ENCODE results near the gene FAM114A2.
"Not testable (repeated sequence)": the region's sequence is repeated elsewhere in the genome, so short reads cannot be mapped to it uniquely, and the experiment has no call there.

The FAM114A2 gene

GRCh38 chr5:154038707-154039457, at the start of gene FAM114A2, which contains the start of gene MFAP3:
Gene FAM114A2, minus strand, starts transcription at chr5:154038910. Its CDS starts 3,957 bp downstream, at chr5:154034953.
Gene MFAP3, plus strand, starts transcription at chr5:154038967. Its CDS starts 10,756 bp downstream, at chr5:154049723.
- DNase-seq (ENCODE audit: low spot score) = peak; percentile 90

GRCh38 chr5:154087260-154087659, 48.5 kb upstream of the FAM114A2 start:
- DNase-seq (ENCODE audit: low spot score) = peak; percentile 28

DNA sequence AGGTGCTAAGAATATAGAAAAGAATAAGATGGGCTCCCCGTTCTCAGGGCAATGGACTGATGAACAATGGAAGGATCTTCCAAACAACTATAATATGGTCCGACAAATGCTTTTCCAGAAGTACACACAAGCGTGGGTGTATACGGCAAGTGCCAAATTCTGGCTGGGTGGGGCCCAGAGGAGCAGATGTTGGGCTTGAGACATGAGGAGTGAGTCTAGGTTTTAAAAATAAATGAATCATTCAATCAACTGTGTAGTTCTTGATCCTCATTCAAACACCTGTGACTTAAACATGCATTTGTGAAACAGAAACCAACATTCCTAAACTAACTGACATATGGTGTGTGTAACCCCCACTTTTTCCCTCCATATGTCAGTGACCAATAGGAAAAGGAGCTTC, 47.9 kb upstream of the FAM114A2 start:
- DNase-seq (ENCODE audit: low spot score) = no peak

- no peak for DNase-seq (ENCODE audit: low spot score)
These were observed 47.4 kb upstream of the FAM114A2 start for GRCh38 chr5:154086146-154086545.

- no peak for DNase-seq (ENCODE audit: low spot score)
These were observed 45.4 kb upstream of the FAM114A2 start for GRCh38 chr5:154084062-154084639.

DNA sequence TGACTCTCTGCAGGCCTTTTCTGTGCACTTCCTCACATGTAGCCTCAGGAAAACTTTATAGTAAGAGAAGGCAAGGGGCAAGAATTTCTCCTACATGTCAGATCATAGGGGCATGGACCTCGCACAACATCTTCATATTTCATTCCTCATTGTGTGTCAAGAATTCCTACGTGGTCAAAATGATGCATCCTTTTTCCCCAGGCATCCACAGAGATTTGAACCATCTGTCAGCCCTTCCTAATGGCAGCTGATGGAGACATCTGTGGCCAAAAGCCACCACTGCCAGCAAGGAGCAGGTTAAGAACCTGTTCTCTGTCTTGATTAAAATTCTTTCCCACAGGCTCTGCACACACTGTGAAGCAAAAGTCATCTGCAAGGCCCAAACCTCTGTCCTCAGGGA, 42.5 kb upstream of the FAM114A2 start:
- no peak for DNase-seq (ENCODE audit: low spot score)

DNA sequence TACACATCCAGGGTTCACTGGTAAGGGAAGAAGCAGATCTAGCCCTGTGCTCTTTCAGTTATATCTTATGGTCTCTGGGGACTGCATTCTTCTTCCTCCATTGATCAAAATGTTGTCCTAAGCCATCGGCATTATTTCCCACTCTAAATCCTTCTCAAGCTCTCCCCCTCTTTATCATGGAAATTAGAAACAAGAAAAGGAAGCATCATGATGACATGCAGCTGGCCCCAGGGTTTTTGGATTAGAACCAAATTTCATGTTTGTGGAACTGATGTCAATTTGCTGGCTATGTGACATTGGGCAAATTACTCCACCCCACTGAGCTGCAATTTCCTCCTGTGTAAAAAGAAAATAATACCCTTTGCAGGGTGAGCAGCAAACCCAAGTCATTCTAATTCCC, 39.6 kb upstream of the FAM114A2 start:
- no peak for DNase-seq (ENCODE audit: low spot score)

DNA sequence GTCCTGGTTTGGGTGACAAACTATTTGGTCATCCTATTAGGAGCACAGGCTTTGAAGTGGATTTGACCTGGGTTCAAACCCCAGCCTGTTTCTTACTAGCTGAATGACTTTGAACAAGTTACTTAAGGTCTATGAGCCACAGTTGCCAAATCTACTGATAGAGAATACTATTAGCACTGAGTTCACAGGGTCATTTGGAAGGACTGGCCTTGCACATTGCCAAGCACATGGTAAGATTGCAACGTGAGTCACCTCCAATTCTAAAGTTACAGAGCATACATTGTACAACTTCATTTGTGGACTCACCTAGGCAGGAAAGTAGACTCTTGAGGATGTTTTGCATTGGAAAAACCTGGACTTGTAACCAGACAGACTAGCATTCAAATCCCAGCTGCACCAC, 39.0 kb upstream of the FAM114A2 start:
- no peak for DNase-seq (ENCODE audit: low spot score)

GRCh38 chr5:154076240-154076922, 37.7 kb upstream of the FAM114A2 start:
- no peak for DNase-seq (ENCODE audit: low spot score)

GRCh38 chr5:154072414-154073171, 33.9 kb upstream of the FAM114A2 start:
- peak; percentile 68 for DNase-seq (ENCODE audit: low spot score)

- no peak for DNase-seq (ENCODE audit: low spot score)
These were observed 33.2 kb upstream of the FAM114A2 start for GRCh38 chr5:154071799-154072413.

GRCh38 chr5:154069854-154070253, 31.1 kb upstream of the FAM114A2 start:
- not testable (repeated sequence) for DNase-seq (ENCODE audit: low spot score)

DNA sequence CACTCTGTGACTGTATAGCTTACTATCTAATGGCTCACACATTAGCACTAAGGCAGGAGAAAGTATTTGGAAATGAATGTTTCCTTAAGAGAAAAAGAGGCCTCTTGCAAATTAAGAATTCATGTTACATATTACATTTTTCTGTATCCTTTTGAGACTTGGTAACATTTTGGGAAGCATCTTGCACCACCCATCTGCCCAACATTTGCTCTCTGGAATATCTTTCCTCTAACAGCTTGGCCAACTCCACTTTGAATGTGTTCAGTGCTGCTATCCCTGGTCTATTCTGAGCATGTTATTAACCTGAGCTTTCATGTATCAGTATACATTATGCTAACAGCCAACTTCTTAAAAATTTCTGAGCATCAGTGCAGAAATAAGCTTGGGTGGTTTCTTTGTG, 27.3 kb upstream of the FAM114A2 start:
- no peak for DNase-seq (ENCODE audit: low spot score)

DNA sequence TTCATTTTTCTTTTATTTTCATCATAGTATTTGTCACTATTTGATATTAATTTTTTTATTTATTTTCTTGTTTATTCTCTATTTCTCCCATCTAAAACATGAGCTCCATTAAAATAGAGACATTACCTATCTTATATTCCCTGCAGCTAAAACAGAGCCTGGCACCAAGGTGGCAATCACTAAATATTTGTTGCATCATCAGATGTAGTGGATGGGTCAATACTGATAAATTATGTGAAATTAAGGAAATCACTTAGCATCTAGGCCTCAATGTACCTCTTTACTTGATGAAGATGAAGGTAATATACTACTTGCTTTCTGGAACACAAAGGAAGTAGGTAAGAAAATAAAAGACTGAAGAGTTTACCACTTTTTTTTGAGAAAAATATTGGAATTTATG, 24.7 kb upstream of the FAM114A2 start:
- DNase-seq (ENCODE audit: low spot score) = no peak

- DNase-seq (ENCODE audit: low spot score) = no peak
These were observed 21.9 kb upstream of the FAM114A2 start for GRCh38 chr5:154060606-154061005.

- no peak for DNase-seq (ENCODE audit: low spot score)
These were observed 20.9 kb upstream of the FAM114A2 start for GRCh38 chr5:154059583-154059982.

- no peak for DNase-seq (ENCODE audit: low spot score)
These were observed 20.3 kb upstream of the FAM114A2 start for GRCh38 chr5:154059039-154059430.

DNA sequence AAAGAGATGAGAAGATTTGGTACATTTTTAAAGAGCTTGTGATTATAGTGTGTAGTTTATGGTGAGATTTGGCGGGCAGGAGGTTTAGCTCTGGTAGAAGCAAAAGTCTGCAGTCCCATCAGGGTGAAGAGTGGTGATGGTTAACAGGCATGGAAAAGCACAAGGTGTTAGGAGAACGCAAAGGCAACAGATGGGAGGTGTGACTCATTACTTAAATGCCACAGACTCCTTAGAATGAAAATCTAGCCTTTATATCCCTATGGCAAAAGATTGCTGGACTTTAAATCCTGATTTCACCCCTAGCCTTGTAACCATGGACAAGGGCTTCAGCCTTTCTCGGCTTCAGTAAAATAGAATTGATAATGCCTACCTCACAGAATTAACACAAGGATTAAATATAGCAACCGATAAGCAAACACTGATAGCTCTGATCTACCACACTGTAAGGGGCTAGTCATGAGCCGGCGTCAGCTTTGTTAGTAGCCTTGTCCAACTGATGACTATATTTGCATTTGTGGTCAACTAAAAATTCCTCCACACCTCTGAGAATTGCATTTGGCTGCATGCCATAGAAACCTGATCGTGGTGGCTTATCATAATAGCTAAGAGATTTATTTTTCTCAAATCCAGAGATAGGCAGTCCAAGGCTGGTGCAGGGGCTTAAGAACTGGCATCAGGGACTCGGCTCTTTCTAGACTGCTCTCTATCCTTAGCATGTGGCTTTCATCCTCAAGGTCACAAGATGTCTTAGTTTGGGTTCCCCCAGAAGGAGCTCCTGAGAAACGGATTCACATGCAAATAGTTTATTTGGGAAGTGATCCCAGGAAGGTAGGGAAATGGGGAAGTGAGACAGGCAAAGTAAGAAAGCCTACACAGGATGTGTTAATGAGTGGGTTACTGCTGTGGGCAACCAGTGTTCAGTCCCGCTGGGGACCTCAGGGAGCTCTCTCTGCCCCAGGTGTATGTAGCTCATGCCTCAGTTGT, 19.6 kb upstream of the FAM114A2 start:
- DNase-seq (ENCODE audit: low spot score) = no peak

DNA sequence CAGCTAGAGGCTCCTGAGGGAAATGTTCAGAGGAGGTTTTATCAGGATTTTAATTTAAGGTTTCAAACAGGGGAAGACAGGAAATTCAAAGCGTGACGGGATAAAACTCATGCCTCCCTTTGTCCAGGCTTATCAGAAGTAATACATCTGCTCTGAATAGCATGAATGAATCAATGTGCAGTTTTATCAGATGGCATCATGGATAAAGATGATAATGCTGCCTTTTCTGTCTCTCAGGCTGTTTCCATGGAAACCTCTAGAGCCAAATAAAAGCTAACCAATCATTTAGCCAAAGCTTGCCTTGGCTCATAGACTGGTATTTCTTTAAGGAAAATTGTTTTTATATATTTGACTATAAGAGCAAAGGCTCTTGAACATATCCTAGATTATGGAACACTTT, 16.5 kb upstream of the FAM114A2 start:
- no peak for DNase-seq (ENCODE audit: low spot score)

- DNase-seq (ENCODE audit: low spot score) = no peak
These were observed 14.8 kb upstream of the FAM114A2 start for GRCh38 chr5:154053468-154053867.

DNA sequence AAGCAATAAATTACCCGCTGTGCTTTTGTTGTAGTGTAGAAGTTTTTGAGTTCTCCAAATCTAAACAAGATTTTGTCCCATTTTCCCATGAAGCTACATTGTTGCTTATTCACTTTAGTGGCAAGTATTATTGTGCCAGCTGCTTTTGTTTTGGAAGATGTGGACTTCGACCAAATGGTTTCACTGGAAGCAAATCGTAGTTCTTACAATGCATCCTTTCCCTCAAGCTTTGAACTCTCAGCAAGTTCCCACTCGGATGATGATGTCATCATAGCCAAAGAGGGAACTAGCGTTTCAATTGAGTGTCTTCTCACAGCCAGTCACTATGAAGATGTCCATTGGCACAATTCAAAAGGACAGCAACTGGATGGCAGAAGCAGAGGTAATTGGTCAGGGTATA, 10.9 kb upstream of the FAM114A2 start:
- no peak for DNase-seq (ENCODE audit: low spot score)
